Hepatocyte (in vitro differentiated cells): Measurements from ENCODE around the gene FBXO42. TPM values are rescaled to one million over a fixed set of nuclear protein-coding genes. Genes with fewer than 3 reads are reported as not detected.
A peak's percentile ranks its signal among the peaks of the same experiment; 100 is the strongest.

Source experiments
- DNase-seq: peaks from one replicate; pipeline ENCODE4 v3.0.0-alpha.2; 2016; ENCODE audit warnings: low spot score
- H2AFZ ChIP-seq: fragments of 200-600 bp; sonication (generic); 2 replicates; pipeline ENCODE4 v1.6.0; 2016; ENCODE audit warnings: antibody characterized with exemption, mild to moderate bottlenecking
- H3K27ac ChIP-seq: fragments of 200-600 bp; sonication (generic); 2 replicates; pipeline ENCODE4 v1.5.1; 2016; ENCODE audit warnings: mild to moderate bottlenecking
- H3K27me3 ChIP-seq: fragments of 200-600 bp; sonication (generic); 2 replicates; pipeline ENCODE4 v1.6.1; 2016
- H3K36me3 ChIP-seq: fragments of 200-600 bp; sonication (generic); replicated peaks from 2 replicates; pipeline ENCODE4 v1.5.1; 2016; ENCODE audit warnings: low read depth; ENCODE audit not compliant: insufficient read depth
- H3K4me1 ChIP-seq: fragments of 200-600 bp; sonication (generic); 2 replicates; pipeline ENCODE4 v1.5.1; 2016; ENCODE audit warnings: mild to moderate bottlenecking, moderate library complexity; ENCODE audit not compliant: insufficient read depth
- H3K4me2 ChIP-seq: fragments of 200-600 bp; sonication (generic); 2 replicates; pipeline ENCODE4 v1.6.0; 2016
- H3K4me3 ChIP-seq: fragments of 200-600 bp; sonication (generic); 2 replicates; pipeline ENCODE4 v1.5.1; 2016; ENCODE audit warnings: mild to moderate bottlenecking
- H3K79me2 ChIP-seq: fragments of 200-600 bp; sonication (generic); 2 replicates; pipeline ENCODE4 v1.6.0; 2017; ENCODE audit warnings: mild to moderate bottlenecking
- H3K9me2 ChIP-seq: fragments of 200-600 bp; sonication (generic); replicated peaks from 2 replicates; pipeline ENCODE4 v1.6.0; 2017; ENCODE audit warnings: mild to moderate bottlenecking; ENCODE audit not compliant: insufficient read depth
- H3K9me3 ChIP-seq: fragments of 200-600 bp; sonication (generic); 2 replicates; pipeline ENCODE4 v1.5.1; 2016; ENCODE audit warnings: low read depth, mild to moderate bottlenecking
- H4K20me1 ChIP-seq: fragments of 200-600 bp; sonication (generic); 2 replicates; pipeline ENCODE4 v1.6.0; 2016; ENCODE audit warnings: mild to moderate bottlenecking; ENCODE audit not compliant: insufficient read depth, poor library complexity, severe bottlenecking
- CTCF ChIP-seq: fragments of 200-600 bp; sonication (generic); IDR thresholded peaks from 2 replicates; pipeline ENCODE4 v1.5.1; 2016; ENCODE audit warnings: antibody characterized with exemption, mild to moderate bottlenecking; ENCODE audit not compliant: poor library complexity
- EZH2 ChIP-seq: fragments of 200-600 bp; sonication (generic); IDR thresholded peaks from 2 replicates; pipeline ENCODE4 v1.6.1; 2016; ENCODE audit warnings: antibody characterized with exemption, mild to moderate bottlenecking, borderline replicate concordance
- EZH2phosphoT487 ChIP-seq: fragments of 200-600 bp; sonication (generic); IDR thresholded peaks from one replicate; pipeline ENCODE4 v1.6.1; 2018; ENCODE audit warnings: antibody characterized with exemption, mild to moderate bottlenecking, low read depth, moderate library complexity; ENCODE audit not compliant: unreplicated experiment, severe bottlenecking
- WGBS: methylation state at CpG from one replicate; pipeline ENCODE4 v1.1.6; 2016; ENCODE audit warnings: low lambda C conversion rate; ENCODE audit errors: missing lambda C conversion rate; 5-methylcytosine and 5-hydroxymethylcytosine counted together
- polyA plus RNA-seq: library from polyadenylated mRNA; unstranded; fragments of >200 nt; fragmentation: Nextera tagmentation; extraction: Ambion mirVana; gene quantifications from 2 replicates; pipeline ENCODE4 v1.2.1, GENCODE V29; 2016
- total RNA-seq: library from RNA; depleted of rRNA; stranded (reverse); fragments of >200 nt; gene quantifications from 2 replicates; pipeline ENCODE4 v1.2.3, GENCODE V29; 2014

Gene FBXO42
- total and polyA plus RNA-seq, 2 experiments from 2014 or later = 19.5 to 21.1 TPM

GRCh38 chr1:16396591-16396990 lies 44.3 kb upstream of the FBXO42 start:
- peaks cover 50% of the 10 kb centered on the region for H4K20me1 ChIP-seq
- H3K4me1 ChIP-seq = no peaks in the 10 kb centered on the region
- no peak overlapping the region for H2AFZ ChIP-seq
- H3K27me3 ChIP-seq = no peaks in the 10 kb centered on the region
- no peak for TF ChIP-seq EZH2
- TF ChIP-seq CTCF = no peak
- TF ChIP-seq EZH2phosphoT487 = no peak
- H3K9me2 ChIP-seq = no peaks in the 10 kb centered on the region
- peak; percentile 44 for DNase-seq
- H3K79me2 ChIP-seq = peaks cover 30% of the 10 kb centered on the region
- H3K27ac ChIP-seq = no peak overlapping the region
- no peaks in the 10 kb centered on the region for H3K9me3 ChIP-seq
- H3K36me3 ChIP-seq = no peaks in the 10 kb centered on the region
- no peak overlapping the region for H3K4me3 ChIP-seq
- H3K4me2 ChIP-seq = no peak overlapping the region
- 85% methylated on average over 7 of the region's 7 CpGs for WGBS

GRCh38 chr1:16394977-16395376 lies 42.7 kb upstream of the FBXO42 start:
- H2AFZ ChIP-seq = no peak overlapping the region
- H3K4me1 ChIP-seq = no peaks in the 10 kb centered on the region
- 100% methylated on average over 5 of the region's 13 CpGs for WGBS
- H3K79me2 ChIP-seq = peaks cover 46% of the 10 kb centered on the region
- H3K9me3 ChIP-seq = no peaks in the 10 kb centered on the region
- DNase-seq = no peak
- no peak overlapping the region for H3K4me2 ChIP-seq
- no peaks in the 10 kb centered on the region for H3K36me3 ChIP-seq
- H3K27ac ChIP-seq = no peak overlapping the region
- peaks cover 66% of the 10 kb centered on the region for H4K20me1 ChIP-seq
- TF ChIP-seq EZH2 (no peak), CTCF (no peak), EZH2phosphoT487 (no peak)
- no peaks in the 10 kb centered on the region for H3K27me3 ChIP-seq
- H3K9me2 ChIP-seq = no peaks in the 10 kb centered on the region
- no peak overlapping the region for H3K4me3 ChIP-seq

GRCh38 chr1:16393570-16394521 lies 41.6 kb upstream of the FBXO42 start:
- H3K27ac ChIP-seq = no peak overlapping the region
- no peaks in the 10 kb centered on the region for H3K27me3 ChIP-seq
- H3K36me3 ChIP-seq = no peaks in the 10 kb centered on the region
- DNase-seq = no peak
- 96% methylated on average over 10 of the region's 10 CpGs for WGBS
- no peak overlapping the region for H3K4me2 ChIP-seq
- no peaks in the 10 kb centered on the region for H3K4me1 ChIP-seq
- no peaks in the 10 kb centered on the region for H3K9me2 ChIP-seq
- H3K79me2 ChIP-seq = peaks cover 57% of the 10 kb centered on the region
- no peak overlapping the region for H2AFZ ChIP-seq
- H3K4me3 ChIP-seq = no peak overlapping the region
- H3K9me3 ChIP-seq = no peaks in the 10 kb centered on the region
- TF ChIP-seq EZH2phosphoT487 = no peak
- no peak for TF ChIP-seq CTCF
- peaks cover 77% of the 10 kb centered on the region for H4K20me1 ChIP-seq
